ENCODE results near the gene SPATA13.

Gene SPATA13

DNA sequence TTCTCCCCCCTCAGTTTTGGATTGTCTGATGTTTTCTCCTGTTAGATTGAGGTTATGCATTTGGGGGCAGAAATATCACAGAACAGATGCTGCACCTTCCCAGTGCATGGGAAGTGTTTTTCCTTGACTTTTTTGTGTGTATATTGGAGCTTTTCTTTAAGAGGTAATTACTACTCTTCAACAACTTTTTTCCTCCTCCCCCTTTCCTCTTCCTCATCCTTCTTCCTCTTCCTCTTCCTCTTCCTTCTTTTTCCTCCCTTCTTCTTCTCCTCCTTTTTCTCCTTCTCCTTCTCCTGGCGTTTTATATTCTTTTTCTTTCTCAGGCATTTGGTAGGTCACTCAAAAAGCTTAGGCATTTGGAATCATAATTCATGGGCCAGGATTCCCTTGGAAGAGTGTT lies 18.1 kb upstream of the SPATA13 start:
- no peak for FAIRE-seq

DNA sequence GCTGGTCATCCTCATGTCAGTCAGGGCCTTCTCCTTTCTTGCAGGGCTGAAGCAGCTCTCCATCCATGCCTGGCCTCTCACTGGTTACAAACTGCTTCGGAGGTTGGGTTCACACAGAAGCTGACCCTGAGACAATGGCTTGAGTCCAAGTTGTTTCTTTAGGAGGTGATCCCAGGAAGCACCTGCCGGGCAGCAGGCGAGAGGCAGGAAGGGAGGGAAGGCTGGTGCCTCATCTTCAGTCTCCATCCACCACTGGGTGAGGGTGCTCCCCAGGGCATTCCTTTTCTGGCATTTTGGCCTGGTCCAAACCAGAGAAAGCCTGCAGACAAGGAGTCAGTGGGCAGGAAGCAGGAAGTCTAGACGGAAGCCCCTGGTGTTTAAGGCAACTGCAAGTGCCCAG lies 17.6 kb upstream of the SPATA13 start:
- FAIRE-seq = no peak

DNA sequence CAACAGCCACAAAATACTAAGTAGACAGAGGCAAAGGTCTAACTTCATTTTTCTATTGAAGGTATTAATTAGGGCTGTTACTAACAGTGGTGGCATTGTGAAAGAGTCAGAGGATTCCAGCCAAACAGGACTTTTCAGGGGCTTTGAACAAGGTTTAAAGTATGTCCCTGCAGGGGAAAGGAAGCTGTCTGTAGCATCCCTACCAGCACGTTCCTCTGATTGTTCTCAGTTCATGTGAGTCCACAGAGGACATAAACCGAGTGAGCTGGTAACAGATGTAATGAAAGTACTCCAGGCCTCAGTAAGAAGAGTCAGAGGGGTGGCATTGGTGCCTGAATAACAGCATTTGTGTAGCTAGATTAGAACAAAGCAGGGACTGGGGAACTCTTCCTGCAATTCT lies 15.3 kb upstream of the SPATA13 start:
- FAIRE-seq = no peak

DNA sequence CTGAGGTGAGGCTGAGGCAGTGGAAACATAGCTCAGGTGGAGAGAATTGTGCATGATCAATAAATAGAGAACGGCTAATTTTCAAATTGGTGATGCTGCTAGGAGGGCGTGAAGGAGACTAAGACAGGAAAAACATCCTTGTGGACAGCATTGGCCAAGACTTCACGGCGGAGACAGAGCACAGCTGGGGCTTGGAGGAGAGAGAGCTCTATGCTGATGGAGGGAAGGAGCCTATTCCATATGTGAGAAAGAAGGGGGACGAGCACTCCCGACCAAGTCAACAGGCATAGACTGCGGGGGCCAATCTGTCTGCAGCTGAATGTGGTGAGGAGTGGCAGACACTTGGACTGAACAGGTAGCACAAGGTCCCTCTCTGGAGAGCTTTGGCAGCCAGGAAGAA lies 14.8 kb upstream of the SPATA13 start:
- FAIRE-seq = no peak

DNA sequence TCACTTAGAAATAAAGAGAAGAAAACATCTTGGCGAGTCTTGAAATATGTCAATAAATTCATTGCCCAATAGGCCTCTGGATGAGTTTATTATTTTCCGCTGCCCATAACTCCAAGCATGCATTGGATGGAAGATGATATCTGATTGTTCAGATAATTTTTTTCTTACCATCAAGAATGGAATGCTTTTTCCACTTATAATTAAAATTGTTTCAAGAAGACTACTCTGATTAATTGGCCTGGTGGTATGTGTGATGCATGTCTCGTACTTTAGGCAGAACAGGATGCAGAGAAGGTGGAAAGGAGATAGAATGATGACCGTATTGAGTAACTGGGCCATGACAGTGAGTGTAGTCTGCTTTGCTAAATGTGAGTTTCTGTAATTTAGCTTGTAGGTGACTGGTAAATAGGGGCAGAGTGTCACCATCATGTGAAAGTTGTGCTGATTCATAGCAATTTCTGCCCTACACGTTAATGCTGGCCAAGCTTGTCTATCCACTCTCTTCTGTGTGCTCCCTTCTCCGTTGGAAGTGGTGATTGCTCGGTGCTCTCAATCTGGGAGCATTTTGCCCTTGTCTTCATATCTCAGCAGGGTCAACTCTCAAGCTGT lies 13.5 kb upstream of the SPATA13 start:
- FAIRE-seq = no peak

DNA sequence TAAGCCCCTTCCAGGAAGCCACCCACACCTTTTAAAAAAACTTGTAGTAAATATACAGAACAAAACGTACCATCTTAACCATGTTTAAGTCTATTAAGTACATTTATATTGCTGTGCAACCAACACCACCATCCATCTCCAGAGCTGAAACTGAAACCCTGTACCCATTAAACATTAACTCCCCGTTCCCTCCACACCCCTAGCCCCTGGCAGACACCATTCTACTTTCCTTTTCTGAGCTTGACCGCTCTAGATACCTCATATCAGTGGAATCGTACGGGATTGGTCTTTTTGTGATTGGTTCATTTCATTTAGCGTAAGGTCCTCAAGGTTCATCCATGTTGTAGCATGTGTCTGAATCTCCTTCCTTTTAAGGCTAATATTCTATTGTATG lies 13.0 kb upstream of the SPATA13 start:
- no peak for FAIRE-seq

DNA sequence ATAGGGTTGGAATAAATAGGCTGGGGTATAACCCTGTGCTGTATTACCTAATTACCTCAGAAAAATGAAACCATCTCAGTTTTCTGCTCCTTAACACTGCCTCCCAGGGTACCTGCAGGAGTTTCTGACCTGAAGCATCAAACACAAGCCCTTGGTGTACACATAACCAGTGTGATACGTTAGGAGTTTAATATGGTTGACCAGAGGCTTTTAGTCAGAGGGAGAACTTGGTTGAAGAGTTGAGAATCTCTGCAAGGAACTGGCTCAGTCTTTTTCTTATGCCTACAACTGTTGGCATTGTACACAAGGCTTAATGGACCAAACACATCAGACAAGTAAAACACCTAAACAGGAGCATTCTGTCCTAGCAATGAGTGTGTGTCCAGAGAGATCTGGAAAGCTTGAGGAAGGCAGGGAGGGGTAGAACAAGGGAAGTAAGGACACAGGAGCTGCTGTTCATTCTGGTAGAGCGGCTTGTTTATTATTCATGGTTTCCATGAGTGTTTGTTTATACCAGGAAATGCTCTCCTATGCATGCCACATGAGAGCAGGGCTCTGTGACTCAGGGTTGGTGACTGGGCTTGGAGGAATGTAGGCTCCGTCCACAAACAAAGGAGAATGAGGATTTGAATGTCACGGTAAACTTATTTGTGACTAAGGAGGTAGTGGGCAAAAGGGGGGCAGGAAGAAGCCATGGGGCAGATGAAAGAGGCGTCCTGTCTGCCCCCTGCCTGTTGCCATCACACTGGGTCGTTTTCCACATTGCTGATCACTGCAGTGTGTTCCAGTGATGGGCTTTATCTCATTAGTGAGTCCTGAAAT lies 11.9 kb upstream of the SPATA13 start:
- FAIRE-seq = peak; percentile 80

DNA sequence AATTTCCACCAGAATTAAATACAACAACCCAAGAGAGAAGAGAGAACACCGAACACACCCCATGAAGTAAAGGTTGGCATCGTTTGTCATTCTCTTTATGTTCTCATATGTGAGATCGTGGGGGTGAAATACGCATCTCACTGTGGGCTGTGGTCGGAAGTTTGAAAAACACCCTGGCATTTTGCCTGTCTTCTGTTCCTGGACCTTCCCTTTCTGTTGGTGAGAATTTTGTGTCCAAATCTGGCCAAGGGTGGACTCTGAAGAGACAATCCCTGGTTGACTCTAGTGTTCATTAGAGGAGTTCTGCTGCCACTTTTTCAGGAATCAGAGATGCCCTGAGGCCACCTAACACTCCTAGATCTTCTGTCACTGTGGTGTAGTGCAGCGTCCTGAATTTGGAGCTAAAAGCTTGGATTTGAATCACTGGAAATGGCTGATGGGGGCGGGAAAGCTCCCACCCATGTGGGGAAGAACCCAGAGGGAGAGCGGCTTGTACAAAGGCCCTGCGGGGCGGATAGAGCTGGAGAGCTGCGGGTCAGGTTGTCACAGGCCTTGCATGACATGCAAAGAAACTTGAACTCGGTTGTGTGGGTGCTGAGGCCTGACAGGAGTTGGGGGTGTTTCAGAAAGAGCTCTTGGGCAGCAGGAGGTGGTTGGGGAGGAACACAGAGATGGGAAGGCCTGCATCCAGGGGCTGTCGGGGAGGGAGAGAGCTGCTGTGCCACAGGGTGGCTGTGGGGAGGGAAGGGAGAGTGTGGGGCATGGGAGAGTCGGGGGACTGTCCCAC lies 11.1 kb upstream of the SPATA13 start:
- no peak for FAIRE-seq

DNA sequence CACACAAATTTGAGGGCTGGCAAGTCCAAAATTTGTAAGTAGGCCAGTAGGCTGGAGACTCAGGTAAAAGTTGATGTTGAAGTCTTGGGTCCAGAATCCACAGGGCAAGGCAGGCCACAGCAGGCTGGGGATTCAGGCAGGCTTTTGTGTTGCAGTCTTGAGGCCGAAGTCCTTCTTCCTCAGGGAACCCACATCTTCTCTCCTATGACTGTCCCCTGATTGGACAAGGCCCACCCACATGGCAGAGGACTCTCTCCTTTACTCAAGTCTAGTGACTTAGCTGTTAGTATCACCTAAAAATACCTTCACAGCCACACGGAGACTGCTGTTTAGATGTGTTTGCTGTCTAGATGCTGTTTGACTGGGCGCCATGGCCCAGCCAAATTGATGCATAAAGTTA lies 9.9 kb upstream of the SPATA13 start:
- FAIRE-seq = no peak

DNA sequence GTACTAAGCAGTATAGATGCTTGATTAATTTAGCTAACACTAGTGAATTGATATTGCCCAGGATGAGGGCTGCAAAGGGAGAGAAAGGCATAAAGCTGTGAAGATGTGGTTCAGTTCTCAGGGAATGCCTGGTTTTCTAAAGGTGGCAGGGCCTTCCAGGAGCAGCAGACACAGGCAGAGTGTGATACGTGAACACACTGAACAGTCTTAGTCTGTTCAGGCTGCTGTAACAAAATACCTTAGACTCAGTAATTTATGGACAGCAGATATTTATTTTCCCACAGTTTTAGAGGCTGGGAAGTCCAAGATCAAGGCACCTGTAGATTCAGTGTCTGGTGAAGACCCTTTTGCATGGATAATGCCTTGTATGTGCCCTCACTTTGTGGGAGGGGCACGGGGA lies 8.7 kb upstream of the SPATA13 start:
- no peak for FAIRE-seq

DNA sequence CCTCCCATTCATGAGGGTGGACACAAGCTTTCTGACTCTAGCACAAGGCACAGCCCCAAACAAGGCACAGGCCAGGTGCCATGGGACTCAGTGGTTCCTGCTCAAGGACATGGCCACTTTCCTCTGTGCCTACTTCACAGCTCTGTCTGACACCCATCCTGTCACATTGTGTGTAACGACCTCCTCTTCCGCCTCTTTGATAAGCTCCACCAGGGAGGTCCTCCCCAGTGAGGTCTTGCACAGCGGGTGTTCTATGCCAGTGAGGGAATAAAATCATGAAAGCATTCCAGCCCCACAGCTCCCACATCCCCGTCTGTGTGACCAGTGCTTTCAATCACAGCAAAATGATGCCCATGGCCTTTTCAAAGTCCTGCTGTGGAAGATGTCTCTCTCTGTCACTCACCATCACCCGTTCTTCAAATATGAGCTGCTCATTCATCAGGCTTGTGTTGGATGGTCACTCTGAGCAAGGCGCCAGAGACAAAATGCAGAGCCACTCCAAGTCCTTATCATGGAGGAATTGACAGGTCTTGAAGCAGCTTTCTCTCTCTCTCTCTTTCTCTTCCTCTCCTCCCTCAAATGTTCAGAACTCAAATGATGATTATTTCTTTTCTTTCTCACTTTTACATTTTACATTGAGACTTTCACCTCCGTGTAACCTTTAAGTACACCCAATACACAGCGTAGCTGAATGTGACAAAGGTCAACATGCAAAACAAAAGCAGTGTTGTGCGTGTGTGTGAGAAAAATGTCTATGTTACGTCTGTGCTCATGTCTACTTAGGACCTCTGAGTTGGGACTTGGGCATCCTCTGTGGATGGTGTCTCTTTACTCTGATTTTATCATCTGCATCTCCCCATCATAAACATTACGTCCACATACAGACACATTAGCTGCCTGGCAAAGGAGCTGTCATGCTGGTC lies 8.0 kb upstream of the SPATA13 start:
- FAIRE-seq = no peak

DNA sequence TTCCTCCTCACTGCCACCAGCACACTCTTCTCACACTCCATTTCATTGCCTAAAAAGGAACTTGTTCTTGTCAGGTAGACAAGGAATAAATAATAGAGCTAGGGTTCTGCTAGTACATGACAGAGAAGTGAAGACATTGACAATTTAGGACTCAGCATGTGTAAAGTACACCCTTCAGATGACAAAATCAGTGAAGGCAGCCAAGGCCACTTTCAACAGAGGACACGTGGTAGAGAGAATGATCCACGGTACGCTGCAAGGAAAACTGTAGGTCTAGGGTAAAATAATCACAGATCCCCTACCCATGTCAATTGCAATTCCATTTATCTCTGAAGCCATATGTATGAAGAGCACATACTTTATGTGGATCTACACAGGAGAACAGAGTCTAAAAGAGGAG lies 7.2 kb upstream of the SPATA13 start:
- FAIRE-seq = no peak

DNA sequence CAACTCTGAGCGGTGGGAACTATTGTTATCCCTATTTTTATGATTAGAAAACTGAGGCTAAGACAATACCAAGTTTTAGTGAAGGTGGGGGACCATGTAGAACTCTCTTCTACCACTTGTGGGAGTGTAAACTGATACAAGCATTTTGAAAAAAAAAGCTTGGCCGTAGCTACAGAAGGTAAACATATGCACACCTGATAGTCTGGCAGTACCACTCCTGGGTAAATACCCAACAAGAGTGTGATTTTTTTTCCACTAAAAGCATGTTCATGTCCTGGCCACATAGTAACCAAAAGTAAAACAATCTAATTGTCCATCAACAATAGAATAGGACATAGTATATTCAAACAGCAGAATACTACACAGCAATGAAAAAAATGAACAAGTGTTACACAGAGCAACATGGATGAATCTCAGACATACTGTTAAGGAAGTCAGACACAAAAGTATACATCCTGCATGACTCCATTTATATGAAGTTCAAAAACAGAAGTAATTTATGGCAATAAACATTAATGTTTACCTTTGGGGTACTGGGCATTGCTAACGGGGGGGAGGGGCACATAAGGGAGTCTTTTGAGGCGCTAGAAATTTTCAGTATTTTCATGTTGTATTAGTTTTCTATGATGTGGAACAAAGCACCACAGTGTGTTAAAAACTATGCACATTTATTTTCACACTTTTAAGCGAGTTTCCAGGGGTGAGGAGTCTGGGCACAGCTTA lies 6.4 kb upstream of the SPATA13 start:
- peak; percentile 13 for FAIRE-seq

DNA sequence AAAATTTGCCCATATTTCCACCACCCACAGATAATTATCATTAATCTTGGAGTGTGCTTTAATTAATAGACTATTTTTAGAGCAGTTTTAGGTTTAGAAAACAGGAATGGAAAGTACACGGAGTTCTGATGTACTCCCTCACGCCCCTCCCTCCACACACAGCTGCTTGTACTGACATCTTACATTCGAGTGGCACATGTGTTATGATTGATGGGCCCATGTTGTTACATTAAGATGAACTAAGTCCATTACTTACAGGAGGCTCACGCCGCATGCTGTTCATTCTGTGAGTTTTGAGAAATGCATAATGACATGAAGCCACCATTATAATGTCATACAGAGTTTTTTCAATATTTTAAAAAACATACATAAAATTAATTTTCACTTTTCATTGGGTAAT lies 1.2 kb upstream of the SPATA13 start:
- no peak for FAIRE-seq

DNA sequence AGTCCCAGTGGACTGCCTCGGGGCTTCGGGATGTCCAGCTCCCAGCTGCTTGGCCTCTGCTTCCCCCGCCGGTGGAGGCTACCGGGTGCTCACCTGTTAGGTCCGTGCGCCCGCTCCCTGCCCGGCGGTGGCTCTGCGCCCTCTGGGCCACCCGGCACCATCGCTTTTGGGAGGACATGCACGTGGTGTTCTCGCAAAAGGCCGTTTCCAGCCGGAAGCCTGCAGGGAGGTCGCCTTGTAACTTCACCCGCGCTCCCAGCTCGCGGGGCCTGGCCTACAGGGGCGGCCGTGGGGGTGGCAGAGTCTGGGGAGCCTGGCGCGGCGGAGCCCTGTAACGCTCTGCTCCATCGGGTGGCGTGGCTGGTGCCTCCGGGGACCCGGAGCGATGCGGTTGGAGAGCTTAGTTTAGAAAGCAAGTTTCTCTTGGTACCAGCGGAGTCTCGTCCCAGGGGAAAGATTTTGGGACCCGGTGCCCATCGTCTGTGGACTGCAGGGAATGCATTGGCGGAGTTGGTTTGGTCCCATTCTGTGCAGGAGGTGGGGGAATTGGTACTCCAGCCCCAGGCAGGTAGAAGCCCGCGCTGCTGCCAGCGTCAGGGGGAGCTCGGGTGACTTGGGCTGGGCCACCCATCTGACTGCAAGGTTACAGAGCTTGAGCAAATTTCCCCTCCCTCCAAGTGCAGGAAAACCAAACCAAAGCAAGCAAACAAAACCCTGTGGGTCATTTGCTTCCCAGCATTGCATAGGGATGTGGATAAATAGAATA lies 673 bp downstream of the SPATA13 start:
- no peak for FAIRE-seq

DNA sequence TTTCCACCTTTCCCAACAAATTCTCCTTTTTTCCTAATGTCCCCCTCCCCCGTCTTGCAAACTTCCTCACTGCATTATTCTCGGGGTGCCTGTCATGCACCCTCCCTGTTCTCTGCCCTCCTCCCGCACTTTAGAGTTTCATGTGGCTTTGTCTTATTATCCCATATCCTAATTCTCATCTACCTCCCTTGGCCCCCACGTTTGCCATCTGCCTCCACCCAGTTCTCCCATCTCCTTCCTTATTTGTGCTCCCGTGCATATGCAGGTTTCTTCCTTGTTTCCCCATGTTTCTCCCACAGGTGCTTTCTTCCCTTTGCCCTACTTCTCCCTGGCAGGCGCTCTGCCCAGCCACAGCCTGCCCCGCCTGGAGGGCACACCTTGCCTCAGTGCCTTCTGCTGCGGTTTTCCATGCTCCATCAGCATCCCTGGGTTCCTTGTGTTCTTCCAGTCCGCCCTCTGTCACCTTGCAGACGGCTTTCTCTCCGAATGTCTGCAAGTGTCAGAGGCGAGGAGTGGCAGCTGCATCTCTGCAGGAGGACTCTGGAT lies 1.5 kb downstream of the SPATA13 start:
- FAIRE-seq = no peak

DNA sequence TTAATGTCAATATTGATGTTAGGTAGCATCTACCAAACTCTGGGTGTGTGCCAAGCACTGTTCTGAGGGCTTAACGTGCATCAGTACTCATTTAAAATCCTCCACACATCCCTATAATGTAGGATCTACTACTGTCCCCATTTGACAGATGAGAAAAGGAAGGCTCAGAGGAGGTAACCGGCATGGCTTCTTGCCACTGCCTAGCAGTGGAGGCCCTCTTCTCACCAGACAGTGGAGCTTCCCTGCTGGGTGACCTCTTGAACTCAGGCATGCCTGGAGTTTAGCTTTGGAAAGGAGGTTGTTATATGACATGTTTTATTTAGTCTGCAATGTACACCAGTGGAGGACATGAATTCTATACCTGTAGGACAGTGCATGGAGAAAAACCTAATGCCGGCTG lies 2.1 kb downstream of the SPATA13 start:
- FAIRE-seq = no peak

DNA sequence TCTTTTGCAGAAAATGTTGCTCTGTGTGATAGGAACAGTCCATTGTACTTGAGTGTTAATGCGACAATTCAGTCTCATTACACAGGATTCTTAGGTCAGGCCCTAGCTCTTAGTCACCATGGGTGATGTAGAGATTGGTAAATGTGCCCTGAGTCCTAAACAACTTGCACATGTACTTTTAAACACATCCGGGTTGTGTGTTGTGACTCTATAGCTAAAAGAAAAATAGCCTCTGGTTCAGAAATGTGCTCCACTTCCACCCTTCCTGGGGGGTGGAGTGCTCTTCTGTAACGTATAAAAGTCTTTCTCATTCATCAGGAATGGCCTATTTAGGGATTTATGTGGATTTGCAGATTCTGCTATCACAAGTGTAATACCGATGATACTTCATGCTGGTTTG lies 5.2 kb downstream of the SPATA13 start:
- FAIRE-seq = no peak

DNA sequence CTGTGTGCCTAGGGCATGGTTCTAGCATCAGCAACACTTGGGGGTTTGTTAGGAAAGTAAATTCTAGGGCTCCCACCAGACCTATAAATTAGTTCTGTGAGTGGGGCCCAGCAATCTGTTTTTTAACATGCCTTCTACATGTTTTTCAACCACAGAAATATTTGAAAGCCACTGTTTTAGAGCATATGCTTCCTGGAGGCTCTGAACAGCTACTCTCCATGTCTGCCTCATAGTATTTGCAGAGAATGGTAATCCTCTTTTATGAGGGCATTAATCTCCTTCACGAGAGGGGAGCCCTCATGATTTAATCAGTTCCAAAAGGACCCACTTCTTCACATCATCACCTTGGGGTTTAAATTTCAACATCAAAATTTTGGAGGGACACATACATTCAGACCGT lies 6.0 kb downstream of the SPATA13 start:
- FAIRE-seq = no peak

DNA sequence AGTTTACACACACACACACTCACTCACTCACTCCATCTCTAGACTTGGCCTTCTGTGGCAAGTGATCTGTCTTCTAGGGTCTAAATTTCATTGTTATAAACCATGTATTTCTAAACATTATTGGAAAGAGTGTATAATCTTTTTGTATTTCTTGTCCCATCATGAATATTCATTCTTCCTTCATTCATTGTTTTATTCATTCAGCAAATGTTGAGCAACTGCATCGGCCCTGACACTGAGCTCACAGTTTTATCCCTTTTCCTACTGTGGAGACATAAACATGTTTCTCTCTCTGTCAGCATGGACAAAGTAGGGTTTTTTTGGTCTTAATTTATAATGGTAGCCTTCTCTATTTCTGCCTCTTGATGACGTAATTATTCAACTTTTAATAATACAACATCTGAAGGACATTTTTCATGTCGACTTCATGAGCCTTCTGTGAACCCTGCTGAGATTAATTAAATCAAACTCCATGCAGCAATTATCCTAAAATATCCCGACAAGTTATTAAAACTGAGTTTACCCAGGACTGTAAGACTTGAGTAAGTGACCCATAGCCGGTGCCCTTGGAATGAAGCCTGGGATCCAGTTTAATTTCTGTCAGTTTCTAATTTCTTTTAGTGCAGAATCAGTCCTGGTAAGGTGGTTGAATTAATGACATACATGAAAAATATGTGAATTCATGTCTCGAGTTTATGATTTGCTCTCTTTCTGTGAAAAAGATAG lies 7.3 kb downstream of the SPATA13 start:
- FAIRE-seq = no peak

DNA sequence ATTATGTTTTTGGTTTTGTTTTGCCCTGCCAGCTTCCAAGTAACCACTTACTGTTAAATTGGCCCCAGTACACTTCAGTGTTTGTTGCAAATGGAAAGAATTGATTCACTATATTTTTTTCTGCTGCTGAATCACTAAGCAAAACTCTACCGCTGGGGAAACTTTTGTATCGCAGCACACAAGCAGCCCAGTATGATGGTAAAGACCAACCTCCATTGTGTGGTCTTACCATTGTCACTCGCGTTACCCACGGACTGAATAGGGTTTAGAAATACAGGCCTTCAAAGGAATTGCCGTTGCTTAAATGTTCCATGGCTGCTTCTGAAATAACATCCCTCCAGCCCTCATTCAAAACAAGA lies 7.9 kb downstream of the SPATA13 start:
- FAIRE-seq = no peak
